A673 (cell line): Measurements from ENCODE around the gene GHRHR. TPM values are rescaled to one million over a fixed set of nuclear protein-coding genes. Genes with fewer than 3 reads are reported as not detected.

Experiments used
- BruUV-seq: library from RNA; stranded (reverse); fragments of 400-500 nt; replicated peaks from 2 replicates; lab custom pipeline; 2021; lab: Mats Ljungman, UMichigan
- CTCF ChIA-PET: fragments of 300-600 bp; sonication (Branson Sonifier 250); formaldehyde crosslinking; loops from one replicate; lab custom pipeline; 2022; ENCODE audit warnings: antibody characterized with exemption; lab: Charles Lee
- POLR2A ChIA-PET: fragments of 300-600 bp; sonication (Branson Sonifier 250); formaldehyde crosslinking; loops from one replicate; lab custom pipeline; 2022; ENCODE audit warnings: antibody characterized with exemption; ENCODE audit not compliant: low non-redundant PET; lab: Charles Lee
- DNase-seq: peaks from one replicate; pipeline ENCODE4 v3.0.0-alpha.2; 2015; ENCODE audit warnings: low spot score
- H3K27ac ChIP-seq: fragments of 200-600 bp; sonication (generic); 2 replicates; pipeline ENCODE4 v1.5.1; 2016; ENCODE audit warnings: mixed run types, low read depth, mild to moderate bottlenecking, mixed read lengths, antibody characterized with exemption, low read length; ENCODE audit not compliant: poor library complexity, severe bottlenecking
- H3K27me3 ChIP-seq: fragments of 200-600 bp; sonication (generic); replicated peaks from 2 replicates; pipeline ENCODE4 v1.6.1; 2017; ENCODE audit warnings: mixed run types, low read depth, mild to moderate bottlenecking, mixed read lengths, antibody characterized with exemption, low read length; ENCODE audit not compliant: insufficient read depth, poor library complexity
- H3K36me3 ChIP-seq: fragments of 200-600 bp; sonication (generic); 2 replicates; pipeline ENCODE4 v1.6.1; 2016; ENCODE audit warnings: mixed run types, mild to moderate bottlenecking, mixed read lengths, antibody characterized with exemption, low read length; ENCODE audit not compliant: insufficient read depth, poor library complexity, severe bottlenecking
- H3K4me1 ChIP-seq: fragments of 200-600 bp; sonication (generic); 2 replicates; pipeline ENCODE4 v1.6.1; 2017; ENCODE audit warnings: mixed run types, mild to moderate bottlenecking, mixed read lengths, antibody characterized with exemption, low read length; ENCODE audit not compliant: insufficient read depth, poor library complexity, severe bottlenecking
- H3K4me3 ChIP-seq: fragments of 200-600 bp; sonication (generic); 2 replicates; pipeline ENCODE4 v1.5.1; 2016; ENCODE audit warnings: low read depth, mixed run types, mild to moderate bottlenecking, mixed read lengths, low read length; ENCODE audit not compliant: poor library complexity, severe bottlenecking
- H3K9me3 ChIP-seq: fragments of 200-600 bp; sonication (generic); 2 replicates; pipeline ENCODE4 v1.6.1; 2016; ENCODE audit warnings: mixed run types, low read depth, mild to moderate bottlenecking, mixed read lengths, antibody characterized with exemption, low read length; ENCODE audit not compliant: poor library complexity, severe bottlenecking
- EZH2 ChIP-seq: fragments of 200-600 bp; sonication (generic); IDR thresholded peaks from 2 replicates; pipeline ENCODE4 v1.6.1; 2017; ENCODE audit warnings: borderline replicate concordance, low read depth, mild to moderate bottlenecking, mixed read lengths, antibody characterized with exemption, low read length; ENCODE audit not compliant: poor library complexity, severe bottlenecking
- intact Hi-C: fragments of 100-400 bp; cut with micrococcal nuclease; formaldehyde crosslinking; loops from one replicate; pipeline ENCODE4 v1.10.0; 2022; ENCODE audit not compliant: unreplicated experiment
- total RNA-seq: library from RNA; stranded (reverse); gene quantifications from 2 replicates; pipeline ENCODE4 v1.2.3, GENCODE V29; 2021
- TF ChIP-seq, protein P1 (sequence below): fragments of 300-800, 200-600 bp; sonication (generic); conservative IDR thresholded peaks from 2 replicates; pipeline ENCODE4 v1.5.1; 2017; ENCODE audit warnings: low read depth, mild to moderate bottlenecking, antibody characterized with exemption, low read length, moderate library complexity, mixed read lengths

Gene GHRHR
- total RNA-seq, 1 experiment from 2014 or later, result not detected

- no peak overlapping the region for H3K27ac ChIP-seq
- H3K27me3 ChIP-seq, result no peaks in the 10 kb centered on the region
- no peaks in the 10 kb centered on the region for H3K4me1 ChIP-seq
- H3K4me3 ChIP-seq, result no peak overlapping the region
- POLR2A ChIA-PET, result no interaction called here
- TF ChIP-seq EZH2, result no peak
- TF ChIP-seq, protein P1, sequence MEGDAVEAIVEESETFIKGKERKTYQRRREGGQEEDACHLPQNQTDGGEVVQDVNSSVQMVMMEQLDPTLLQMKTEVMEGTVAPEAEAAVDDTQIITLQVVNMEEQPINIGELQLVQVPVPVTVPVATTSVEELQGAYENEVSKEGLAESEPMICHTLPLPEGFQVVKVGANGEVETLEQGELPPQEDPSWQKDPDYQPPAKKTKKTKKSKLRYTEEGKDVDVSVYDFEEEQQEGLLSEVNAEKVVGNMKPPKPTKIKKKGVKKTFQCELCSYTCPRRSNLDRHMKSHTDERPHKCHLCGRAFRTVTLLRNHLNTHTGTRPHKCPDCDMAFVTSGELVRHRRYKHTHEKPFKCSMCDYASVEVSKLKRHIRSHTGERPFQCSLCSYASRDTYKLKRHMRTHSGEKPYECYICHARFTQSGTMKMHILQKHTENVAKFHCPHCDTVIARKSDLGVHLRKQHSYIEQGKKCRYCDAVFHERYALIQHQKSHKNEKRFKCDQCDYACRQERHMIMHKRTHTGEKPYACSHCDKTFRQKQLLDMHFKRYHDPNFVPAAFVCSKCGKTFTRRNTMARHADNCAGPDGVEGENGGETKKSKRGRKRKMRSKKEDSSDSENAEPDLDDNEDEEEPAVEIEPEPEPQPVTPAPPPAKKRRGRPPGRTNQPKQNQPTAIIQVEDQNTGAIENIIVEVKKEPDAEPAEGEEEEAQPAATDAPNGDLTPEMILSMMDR, result no peak
- CTCF ChIA-PET, result no interaction called here
- no peak for DNase-seq
- BruUV-seq, result no TSS peak
- no peaks in the 10 kb centered on the region for H3K9me3 ChIP-seq
- no peaks in the 10 kb centered on the region for H3K36me3 ChIP-seq
- intact Hi-C loops, result no loop called here
Observed at GRCh38 chr7:30920584-30921539, 42.9 kb upstream of the GHRHR start.

- no TSS peak for BruUV-seq
- no peak for TF ChIP-seq EZH2
- TF ChIP-seq, protein P1, result no peak
- H3K27ac ChIP-seq, result no peak overlapping the region
Observed at GRCh38 chr7:30921540-30922401, 42.0 kb upstream of the GHRHR start.

GRCh38 chr7:30922596-30922995, 41.2 kb upstream of the GHRHR start:
- no TSS peak for BruUV-seq
- H3K36me3 ChIP-seq, result no peaks in the 10 kb centered on the region
- no peaks in the 10 kb centered on the region for H3K4me1 ChIP-seq
- no peak for TF ChIP-seq EZH2
- TF ChIP-seq, protein P1, result no peak
- no peak overlapping the region for H3K4me3 ChIP-seq
- CTCF ChIA-PET, result no interaction called here
- no peak for DNase-seq
- POLR2A ChIA-PET, result interaction anchor here (0.6 kb wide), 1 partner anchor 202 kb away, joined by 5 read pairs; no protein-coding TSS in a partner anchor
- no peak overlapping the region for H3K27ac ChIP-seq
- H3K27me3 ChIP-seq, result no peaks in the 10 kb centered on the region
- intact Hi-C loops, result no loop called here
- no peaks in the 10 kb centered on the region for H3K9me3 ChIP-seq

More at GRCh38 chr7:30921540-30922401, 42.0 kb upstream of the GHRHR start:
- ChIA-PET POLR2A (no interaction called here), CTCF (no interaction called here)
- Histone ChIP-seq H3K9me3 (no peaks in the 10 kb centered on the region), H3K36me3 (no peaks in the 10 kb centered on the region), H3K4me1 (no peaks in the 10 kb centered on the region), H3K27me3 (no peaks in the 10 kb centered on the region), H3K4me3 (no peak overlapping the region)
- no peak for DNase-seq
- intact Hi-C loops, result no loop called here
